HG03439 (cell line): ENCODE results near the gene SCCPDH.
"Not testable (repeated sequence)": the region's sequence is repeated elsewhere in the genome, so short reads cannot be mapped to it uniquely, and the experiment has no call there.

Experiments used
- ATAC-seq: cut with Tn5 transposase; IDR thresholded peaks from one replicate; pipeline ENCODE4 v1.9.1; 2021; ENCODE audit warnings: mild to moderate bottlenecking, moderate library complexity; ENCODE audit not compliant: unreplicated experiment

The SCCPDH gene, protein sequence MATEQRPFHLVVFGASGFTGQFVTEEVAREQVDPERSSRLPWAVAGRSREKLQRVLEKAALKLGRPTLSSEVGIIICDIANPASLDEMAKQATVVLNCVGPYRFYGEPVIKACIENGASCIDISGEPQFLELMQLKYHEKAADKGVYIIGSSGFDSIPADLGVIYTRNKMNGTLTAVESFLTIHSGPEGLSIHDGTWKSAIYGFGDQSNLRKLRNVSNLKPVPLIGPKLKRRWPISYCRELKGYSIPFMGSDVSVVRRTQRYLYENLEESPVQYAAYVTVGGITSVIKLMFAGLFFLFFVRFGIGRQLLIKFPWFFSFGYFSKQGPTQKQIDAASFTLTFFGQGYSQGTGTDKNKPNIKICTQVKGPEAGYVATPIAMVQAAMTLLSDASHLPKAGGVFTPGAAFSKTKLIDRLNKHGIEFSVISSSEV

DNA sequence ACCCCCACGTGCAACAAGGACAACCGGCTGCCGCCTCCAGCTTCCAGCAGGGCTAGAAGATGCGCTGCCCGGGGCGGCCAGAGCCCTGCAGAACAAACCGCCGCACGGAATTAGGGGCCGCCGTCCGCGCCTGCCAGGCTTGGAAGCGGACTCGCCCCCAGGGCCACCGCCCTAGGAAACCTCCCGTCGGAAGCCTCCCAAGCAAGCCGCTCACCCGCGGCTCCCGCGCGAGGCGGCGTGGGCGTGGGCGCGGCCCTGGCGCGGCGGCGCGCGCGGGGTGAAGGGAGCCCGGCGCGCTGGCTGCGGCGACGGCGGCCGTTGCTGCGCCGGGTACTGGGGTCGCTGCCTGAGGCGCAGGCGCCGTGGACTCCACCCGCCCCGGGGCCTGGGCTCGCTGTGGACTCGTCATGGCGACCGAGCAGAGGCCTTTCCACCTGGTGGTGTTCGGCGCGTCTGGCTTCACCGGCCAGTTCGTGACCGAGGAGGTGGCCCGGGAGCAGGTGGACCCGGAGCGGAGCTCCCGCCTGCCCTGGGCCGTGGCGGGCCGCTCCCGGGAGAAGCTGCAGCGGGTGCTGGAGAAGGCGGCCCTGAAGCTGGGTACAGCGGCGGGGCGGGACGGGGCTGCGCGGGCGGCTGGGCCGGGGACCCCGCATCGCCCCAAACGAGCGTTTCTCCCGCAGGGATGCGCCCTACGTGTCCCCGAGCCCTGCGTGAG lies at the start of gene SCCPDH:
Gene SCCPDH, plus strand, starts transcription at position 394 of the 715 bp plus-strand sequence. Its CDS starts 14 bp downstream, at position 408.
- ATAC-seq: peak; percentile 95

DNA sequence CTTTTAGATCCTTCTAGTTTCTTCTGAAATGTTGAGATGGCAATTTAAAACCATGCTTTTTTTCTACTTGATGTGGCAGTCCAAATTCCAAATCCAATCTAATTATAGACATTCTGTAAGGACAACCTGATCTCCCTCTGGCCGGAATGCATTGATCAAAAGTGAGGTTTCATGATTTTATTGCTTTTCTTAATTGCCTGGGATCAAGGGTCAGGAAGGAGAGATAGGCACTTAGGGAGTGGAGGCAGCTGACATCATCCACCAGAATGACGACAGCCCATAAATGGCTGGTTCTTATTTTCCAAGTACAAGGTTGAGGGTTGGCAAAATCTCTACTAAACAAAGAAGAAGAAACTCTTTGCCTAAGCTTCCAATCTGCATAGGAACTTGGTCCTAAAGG lies 46.4 kb upstream of the SCCPDH start:
- ATAC-seq: no peak

DNA sequence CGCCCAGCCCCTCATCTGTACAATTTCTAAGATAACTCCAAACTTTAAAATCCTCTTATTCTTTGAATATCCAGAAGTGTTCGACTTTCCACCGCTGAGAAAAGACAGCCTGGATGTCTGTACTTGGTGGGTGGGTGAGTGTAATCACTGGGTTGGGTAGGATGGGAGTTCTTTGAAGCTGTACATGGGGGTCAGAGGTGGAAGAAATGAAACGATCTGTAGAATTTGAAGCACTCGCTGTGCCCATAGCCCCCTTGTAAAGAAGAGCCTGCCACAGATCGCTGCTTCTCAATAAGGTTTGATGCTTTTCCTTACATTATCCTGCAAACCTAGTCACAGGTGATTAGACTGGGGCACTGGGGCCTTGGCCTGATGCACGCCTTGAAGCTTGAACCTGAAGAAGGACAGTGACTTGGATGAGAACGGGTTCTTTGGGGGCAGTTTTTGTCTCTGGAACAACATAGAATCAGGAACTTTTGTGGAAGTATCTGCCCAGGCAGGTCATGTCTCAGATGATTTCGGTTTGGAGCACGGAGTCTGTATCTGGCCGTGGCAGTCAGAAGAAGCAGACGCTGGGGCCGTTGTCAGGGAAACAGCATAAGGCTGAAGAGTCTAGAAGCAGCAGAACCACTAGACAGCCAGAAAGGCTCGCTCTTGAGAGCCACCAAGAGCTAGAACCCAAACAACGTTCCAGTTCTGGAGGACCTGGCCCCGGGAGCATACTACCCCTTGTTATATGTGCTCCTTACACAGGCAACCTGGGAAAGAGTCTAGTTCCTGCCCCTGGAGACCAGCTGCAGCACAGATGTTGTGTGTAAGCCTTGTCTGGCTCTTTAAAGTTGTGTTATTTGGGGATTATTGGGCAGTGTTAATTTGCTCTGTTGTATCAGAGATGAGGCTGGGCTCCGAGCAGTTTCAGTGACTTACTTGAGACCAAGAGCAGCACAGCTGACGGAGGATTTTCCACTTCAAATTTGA lies 45.1 kb upstream of the SCCPDH start:
- no peak for ATAC-seq

DNA sequence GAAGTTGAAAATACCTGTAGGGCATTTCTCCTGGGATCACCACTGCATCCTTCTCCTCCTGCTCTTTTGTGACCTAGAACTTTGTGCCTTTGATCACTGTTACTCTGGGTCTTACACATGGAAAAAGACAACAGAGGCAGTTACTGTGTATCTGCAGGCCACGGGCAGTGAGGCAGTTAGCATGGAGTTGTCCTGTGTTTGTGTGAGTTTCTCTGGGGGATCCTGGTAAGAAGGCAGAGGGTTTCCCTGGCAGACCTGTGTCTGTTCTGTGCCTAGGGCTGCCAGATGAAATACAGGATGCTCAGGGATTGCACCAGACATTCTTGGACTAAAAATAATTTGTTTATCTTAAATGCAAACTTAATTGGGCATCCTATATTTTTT lies 44.4 kb upstream of the SCCPDH start:
- no peak for ATAC-seq

DNA sequence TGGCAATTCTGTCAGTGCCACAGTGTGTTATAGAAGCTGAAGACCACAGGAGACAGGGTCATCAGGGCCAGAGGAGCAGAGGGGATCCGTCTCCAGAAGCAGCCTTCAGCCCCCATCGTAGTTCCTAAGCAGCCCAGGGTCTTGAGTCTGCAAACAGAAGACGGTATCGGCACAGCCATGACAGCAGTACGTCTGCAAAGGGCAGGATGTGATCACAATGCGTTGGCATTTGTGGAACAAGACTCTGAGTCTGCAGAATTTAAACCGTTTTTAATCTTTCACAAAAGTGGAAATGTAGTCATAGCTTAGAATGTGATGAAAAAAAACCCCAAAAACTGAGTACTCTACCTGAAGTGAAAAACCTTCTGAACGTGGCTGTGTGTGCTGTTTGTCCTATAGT lies 44.0 kb upstream of the SCCPDH start:
- ATAC-seq: no peak

DNA sequence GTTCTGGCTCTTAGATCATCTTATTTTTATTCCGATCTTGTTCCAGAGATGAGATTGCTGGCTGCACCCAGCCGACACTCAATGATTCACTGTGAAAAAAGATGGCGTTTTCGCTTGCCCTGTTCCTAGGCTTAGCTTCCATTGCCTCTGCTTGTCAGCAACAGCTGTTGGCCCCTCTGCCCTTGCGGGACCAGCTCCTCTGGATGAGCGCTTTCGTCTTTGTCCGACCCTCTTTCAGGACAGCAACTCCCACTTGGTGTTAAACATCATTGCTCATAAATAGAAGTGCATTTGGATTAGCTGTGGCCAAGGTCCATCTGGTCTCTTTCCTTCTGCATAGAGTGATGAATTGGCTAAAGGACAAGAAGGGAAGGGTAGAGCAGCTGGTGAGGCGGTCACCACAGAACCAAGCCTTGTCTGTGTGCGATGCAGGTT lies 43.5 kb upstream of the SCCPDH start:
- ATAC-seq: no peak

DNA sequence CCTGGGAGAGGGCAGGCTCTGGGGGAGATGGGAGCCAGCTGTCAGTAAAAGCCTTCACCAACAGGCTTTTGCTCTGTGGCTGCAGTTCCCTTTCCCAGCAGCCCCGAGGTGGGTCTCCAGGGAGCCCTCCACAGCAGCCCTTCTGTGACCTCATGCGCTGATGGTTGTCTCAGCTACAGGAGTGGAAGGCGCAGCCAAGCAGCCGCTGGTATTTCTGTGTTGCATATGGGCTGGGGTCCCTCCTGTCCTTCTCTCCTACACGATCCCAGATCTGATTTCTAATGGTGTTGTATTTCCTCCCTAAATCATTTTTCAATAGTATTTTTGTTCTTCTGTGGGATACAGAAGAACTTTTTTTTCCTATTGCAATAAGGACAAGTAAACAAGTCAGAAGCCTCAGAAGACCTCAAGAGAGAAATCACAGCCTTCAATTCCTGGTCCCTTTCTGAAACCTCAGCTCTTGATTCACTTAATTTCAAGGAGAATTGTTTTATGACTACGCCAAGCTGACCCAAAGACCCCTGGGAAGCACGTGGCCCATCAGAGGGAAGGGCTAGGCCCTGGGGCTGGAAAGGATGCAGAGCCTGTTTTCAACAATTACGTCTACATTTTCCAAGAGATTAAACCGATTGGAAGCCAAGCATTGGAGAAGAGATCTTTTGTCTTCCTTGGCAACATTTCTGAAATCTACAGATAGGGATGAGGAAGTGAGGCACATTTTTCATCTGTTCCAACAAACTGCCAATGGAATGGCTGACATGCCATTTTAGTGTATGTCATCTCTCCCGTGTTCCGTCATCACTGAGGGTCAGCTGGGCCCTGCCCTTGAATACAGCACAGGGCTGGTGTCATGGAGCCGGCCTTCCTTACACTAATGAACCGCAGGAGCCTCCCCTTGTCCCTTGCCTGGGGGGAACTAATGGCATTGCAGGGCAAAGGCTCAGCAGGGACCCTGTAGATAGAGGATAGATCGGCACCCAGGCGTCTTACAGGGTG lies 42.0 kb upstream of the SCCPDH start:
- ATAC-seq: no peak

DNA sequence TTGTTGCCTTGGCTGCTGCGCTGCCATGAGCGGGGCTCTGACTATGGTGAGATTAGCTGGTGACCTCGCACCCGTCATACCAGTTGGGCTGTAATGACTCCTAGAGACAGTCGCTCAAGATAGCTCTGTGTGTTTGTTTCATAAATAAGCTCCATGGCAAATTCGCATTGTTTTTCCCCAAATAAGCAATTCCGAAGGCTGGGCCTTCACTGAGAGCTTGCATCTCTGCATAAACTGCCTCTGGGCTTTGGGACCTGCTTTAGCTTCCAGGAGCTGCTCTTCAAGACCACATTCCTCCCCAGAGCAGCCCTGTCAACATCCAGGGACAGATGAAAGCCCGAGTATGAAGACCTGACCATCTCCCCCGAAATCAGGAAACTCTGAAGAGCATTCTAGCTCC lies 40.7 kb upstream of the SCCPDH start:
- ATAC-seq: no peak

DNA sequence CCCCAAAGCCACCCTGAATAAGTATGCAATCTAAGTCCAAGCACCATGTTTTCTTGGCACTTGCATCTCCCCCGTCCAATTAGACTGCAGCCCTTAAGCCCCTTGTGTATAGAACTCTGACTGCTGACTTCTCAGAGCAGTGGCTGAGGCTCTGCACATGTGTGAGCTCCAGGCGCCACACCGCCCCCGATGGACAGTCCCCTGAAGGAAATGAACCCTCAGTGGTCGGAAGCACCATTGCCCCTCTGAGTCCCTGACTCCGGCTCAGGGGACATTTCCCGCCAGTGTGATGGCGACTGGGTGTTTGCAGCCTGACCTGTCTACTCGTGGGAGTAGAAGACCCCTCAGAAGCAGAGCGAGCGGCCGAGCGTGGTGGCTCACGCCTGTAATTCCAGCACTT lies 37.2 kb upstream of the SCCPDH start:
- ATAC-seq: no peak

DNA sequence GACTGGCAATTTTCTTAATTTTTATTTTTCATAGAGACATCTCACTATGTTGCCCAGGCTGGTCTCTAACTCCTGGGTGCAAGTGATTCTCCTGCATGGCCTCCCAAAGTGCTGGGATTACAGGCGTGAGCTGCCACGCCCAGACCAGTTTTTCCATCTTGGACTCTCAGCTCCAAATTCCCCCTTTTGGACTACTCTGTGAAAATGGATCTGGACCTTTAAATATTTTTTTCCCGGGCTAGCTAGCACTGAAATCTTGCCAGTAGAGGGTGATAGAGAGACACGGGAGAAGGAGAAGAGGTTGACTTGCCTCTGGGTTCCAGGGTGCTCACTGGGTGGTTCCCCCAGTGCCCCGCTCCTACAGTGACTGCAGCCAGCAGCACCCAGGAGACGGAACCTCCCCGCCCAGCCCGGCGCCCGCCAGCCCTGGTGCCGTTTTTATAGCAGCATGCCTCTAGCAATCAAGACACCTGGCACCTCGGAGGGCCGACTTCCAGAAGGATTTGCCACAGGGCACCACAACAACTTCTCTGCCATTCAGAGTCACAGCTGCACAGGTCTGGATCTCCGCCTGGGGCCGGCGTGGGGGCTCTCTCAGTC lies 34.7 kb upstream of the SCCPDH start:
- peak; percentile 97 for ATAC-seq

DNA sequence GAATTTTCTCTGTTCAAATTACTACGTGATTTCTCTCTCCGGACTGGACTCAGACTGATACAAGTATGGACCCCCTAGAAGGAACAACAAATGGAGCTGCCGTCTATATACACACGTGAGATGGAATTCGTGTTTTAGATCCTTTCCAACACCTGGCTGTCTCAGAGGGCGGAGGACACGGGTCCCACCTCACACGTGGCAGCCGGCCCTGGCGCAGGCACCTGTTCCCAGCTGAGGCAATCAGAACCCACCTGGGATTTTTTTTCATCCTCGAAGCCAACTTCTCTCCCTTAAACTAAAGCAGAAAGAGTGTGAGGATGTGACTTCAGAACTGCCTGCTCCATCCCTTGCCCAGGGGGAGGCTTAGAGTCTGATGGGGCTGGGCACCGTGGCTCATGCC lies 34.1 kb upstream of the SCCPDH start:
- no peak for ATAC-seq

DNA sequence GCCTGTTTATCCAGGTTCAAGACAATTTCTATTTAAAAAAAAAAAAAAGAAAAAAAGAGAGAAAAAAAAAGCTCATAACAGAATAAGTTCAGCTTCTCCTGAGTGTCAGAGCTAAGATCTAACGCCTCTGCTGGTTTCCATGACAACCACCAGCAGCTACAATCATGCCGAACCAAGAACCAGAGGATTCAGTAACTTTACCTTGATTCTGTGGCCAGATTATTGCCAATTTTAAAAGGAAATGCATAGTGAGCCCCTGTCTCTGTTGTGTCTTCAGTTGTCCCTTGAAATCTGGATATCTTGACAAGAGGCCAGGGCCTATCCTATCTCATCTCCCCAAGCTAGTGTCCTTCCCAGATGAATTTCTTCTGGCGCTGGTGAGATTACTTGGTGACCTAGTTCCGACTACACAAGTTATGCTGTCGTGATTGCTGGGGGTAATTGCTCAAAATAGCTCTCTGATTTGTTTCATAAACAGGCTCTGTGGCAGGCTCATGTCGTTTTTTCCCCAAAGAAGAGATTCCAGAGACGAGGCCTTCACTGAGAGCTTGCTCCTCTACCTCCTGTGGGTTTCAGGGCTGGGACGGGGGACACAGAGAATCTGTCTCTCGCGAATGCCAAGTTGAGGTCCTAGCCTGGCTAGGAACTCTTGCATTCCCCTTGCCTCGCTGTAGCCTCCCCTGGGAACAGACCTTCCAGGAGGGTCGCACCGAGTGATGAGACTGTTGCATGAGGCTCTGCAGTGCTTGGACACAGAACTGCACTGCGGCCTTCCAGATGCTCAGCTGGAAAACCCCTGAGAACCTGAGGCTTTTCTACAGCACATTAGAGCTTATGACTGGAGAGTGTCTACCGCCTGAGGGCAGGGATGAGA lies 32.4 kb upstream of the SCCPDH start:
- ATAC-seq: no peak

DNA sequence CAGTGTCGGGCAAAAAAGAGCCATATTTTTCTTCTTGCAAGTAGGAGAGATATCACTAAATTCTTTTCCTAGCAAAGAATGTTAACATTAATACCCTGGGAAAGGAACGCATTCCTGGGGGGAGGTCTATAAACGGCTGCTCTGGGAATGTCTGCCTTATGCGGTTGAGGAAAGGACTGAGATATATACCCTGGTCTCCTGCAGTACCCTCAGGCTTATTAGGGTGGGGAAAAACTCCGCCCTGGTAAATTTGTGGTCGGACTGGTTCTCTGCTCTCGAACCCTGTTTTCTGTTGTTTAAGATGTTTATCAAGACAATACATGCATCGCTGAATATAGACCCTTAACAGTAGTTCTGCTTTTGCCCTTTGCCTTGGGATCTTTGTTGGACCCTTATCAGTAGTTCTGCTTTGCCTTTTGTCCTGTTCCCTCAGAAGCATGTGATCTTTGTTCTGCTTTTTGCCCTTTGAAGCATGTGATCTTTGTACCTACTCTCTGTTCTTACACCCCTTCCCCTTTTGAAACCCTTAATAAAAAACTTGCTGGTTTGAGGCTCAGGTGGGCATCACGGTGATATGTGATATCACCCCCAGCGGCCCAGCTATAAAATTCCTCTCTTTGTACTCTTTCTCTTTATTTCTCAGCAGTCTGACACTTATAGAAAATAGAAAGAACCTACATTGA lies 29.9 kb upstream of the SCCPDH start:
- ATAC-seq: not testable (repeated sequence)

DNA sequence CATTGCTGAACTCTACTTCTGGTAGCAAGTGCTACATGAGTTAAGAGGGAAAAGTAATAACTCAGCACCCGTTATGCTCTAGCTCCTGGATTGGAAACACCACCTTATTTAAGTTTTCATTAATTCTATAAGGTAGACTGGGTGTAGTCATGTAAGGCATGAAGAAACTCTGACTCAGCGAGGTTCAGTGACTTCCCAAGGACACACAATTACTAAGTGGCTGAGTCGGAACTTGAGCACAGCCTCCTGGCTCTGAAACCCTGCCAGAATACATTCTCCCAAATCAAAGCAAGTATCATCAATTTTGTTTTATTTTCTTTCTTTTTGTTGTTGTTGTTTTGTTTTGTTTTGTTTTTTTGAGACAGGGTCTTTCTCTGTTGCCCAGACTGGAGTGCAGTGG lies 29.1 kb upstream of the SCCPDH start:
- no peak for ATAC-seq

DNA sequence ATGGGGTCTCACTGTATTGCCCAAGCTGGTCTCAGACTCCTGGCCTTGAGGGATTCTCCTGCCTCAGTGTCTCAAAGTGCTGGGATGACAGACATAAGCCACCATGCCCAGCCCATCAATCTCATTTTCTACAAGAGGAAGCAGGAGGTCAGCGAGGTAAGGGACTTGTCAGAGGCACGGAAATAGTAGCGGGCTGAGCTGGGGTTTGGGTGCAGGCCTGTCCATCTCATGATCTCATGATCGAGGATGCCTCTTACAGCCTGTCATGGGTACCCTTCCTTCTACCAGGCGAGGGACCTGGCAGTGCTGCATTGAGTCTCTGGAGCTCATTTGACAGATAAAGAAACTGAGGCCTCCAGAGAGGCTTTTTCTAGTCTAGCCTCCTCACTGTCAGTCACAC lies 28.5 kb upstream of the SCCPDH start:
- no peak for ATAC-seq

DNA sequence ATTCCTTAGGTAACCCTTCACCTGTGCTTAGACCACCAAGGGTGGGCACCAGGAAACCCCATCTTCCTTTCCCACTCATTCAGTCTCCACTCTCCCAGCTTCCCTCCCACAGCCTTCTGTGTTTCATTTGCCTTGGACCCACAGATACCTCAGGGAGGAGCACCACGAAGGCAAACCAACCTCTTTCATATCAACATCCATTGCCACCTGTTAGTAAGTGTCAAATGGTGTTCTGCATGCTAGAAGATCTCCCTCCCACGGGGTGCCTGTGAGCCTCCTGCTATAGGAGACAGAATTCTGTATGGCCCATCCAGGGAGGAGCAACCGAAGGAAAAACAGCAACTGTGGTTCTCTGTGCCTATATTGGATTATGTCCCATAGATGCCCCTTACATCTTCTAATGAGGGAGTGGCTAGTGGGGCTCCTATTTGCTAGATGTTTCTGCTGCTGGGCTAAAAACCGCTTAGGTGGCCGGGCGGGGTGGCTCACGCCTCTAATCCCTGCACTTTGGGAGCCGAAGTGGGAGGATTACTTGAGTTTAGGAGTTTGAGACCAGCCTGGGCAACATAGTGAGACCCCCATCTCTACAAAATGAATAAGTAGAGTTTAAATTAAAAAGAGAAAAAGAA lies 25.6 kb upstream of the SCCPDH start:
- ATAC-seq: no peak

DNA sequence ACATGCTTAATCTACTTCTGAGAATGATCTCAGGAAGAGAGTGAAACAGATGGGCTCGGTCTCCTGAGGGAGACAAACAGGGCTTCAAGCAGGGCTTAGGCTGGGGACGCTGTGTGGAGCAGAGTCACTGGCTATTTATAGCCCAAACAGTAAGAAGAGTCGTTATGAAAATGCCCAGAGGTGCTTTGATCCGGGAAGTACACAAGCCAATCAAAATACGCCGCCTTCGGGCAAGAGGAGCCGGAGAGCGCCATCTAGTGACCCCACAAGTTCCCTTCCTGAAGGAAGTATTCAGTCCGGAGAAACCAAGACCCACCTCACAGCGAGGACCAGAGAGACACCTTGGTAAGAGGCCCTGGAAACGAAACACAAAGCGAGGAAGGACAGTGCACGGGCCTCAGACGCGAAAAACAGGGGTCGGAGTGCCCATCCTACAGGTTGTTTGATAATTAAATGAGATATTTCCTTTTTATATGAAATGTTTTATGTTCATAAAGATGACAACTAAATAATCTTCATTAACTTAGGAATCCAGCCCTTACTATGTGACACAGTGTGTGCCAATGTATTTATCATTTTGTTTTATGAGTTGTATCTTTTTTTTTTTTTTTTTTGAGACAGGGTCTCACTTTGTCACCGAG lies 25.0 kb upstream of the SCCPDH start:
- ATAC-seq: peak; percentile 90
